Endothelial cell of umbilical vein (primary cell): Measurements from ENCODE around the gene CAMK2B. TPM values are rescaled to one million over a fixed set of nuclear protein-coding genes. Genes with fewer than 3 reads are reported as not detected.

Source experiments
- BruUV-seq: library from RNA; stranded (reverse); fragments of 400-500 nt; replicated peaks from 2 replicates; lab custom pipeline; 2021; lab: Mats Ljungman, UMichigan
- CTCF ChIA-PET: fragments of 300-600, 350-600 bp; sonication (Branson Sonifier 250); formaldehyde crosslinking; loops from one replicate; lab custom pipeline; 2021; ENCODE audit warnings: antibody characterized with exemption, inconsistent platforms; lab: Charles Lee
- POLR2A ChIA-PET: fragments of 300-600, 350-600 bp; sonication (Branson Sonifier 250); formaldehyde crosslinking; loops from one replicate; lab custom pipeline; 2021; ENCODE audit warnings: antibody characterized with exemption, inconsistent platforms; lab: Charles Lee
- DNase-seq: peaks from one replicate; pipeline ENCODE4 v3.0.0-alpha.2; 2011; ENCODE audit warnings: low read depth, low spot score
- FAIRE-seq: peaks from 2 replicates; lab custom pipeline; 2011; peaks lifted over from hg19 to GRCh38; lab: Jason Lieb, UNC
- H2AFZ ChIP-seq: 2 replicates; pipeline ENCODE4 v1.6.0; 2012; ENCODE audit warnings: low read depth, low read length, control low read depth, inconsistent platforms
- H3K27ac ChIP-seq: 2 replicates; pipeline ENCODE4 v1.5.1; 2011; ENCODE audit warnings: low read depth, mild to moderate bottlenecking, control low read depth, low read length, moderate library complexity; ENCODE audit not compliant: insufficient read depth
- H3K27me3 ChIP-seq, 2 experiments: 2 replicates each; pipeline versions ENCODE4 v1.6.0 to v1.6.1; 2011; ENCODE audit warnings: low read length in 2 of 2, mixed read lengths in 1 of 2; ENCODE audit not compliant: control insufficient read depth in 2 of 2, insufficient read depth in 2 of 2
- H3K36me3 ChIP-seq, 2 experiments: 2 replicates in 1 of 2; 3 replicates in 1 of 2; pipeline ENCODE4 v1.5.1; 2011; ENCODE audit warnings: low read length in 2 of 2, mild to moderate bottlenecking in 1 of 2, moderate library complexity in 1 of 2; ENCODE audit not compliant: control insufficient read depth in 2 of 2, insufficient read depth in 2 of 2; ENCODE audit errors: extremely low read depth in 1 of 2
- H3K4me1 ChIP-seq: 3 replicates; pipeline ENCODE4 v1.5.1; 2011; ENCODE audit warnings: mild to moderate bottlenecking, low read length; ENCODE audit not compliant: control insufficient read depth, insufficient read depth; ENCODE audit errors: extremely low read depth
- H3K4me2 ChIP-seq: 2 replicates; pipeline ENCODE4 v1.6.1; 2011; ENCODE audit warnings: low read length, control low read depth, mixed read lengths; ENCODE audit not compliant: insufficient read depth
- H3K4me3 ChIP-seq, 3 experiments: fragments of 200-600 bp in 1 of 3; sonication (generic), shearing (Covaris generic) in 1 of 3; replicated peaks in 1 of 3; 2 replicates each; pipeline ENCODE4 v1.5.1; 2011 to 2016; ENCODE audit warnings: control low read depth in 3 of 3, low read length in 3 of 3, mild to moderate bottlenecking in 2 of 3, inconsistent platforms in 1 of 3, low read depth in 1 of 3, moderate library complexity in 1 of 3; ENCODE audit not compliant: insufficient read depth in 1 of 3
- H3K79me2 ChIP-seq: 2 replicates; pipeline ENCODE4 v1.6.0; 2012; ENCODE audit warnings: low read length, inconsistent platforms; ENCODE audit not compliant: control insufficient read depth, insufficient read depth
- H3K9ac ChIP-seq: replicated peaks from 2 replicates; pipeline ENCODE3; 2011; ENCODE audit warnings: low read length, control low read depth; ENCODE audit not compliant: insufficient read depth; ENCODE audit errors: extremely low read depth
- H3K9me1 ChIP-seq: replicated peaks from 3 replicates; pipeline ENCODE4 v1.6.0; 2011; ENCODE audit warnings: mild to moderate bottlenecking, low read length; ENCODE audit not compliant: control insufficient read depth, insufficient read depth; ENCODE audit errors: extremely low read depth
- H3K9me3 ChIP-seq: replicated peaks from 2 replicates; pipeline ENCODE4 v1.5.1; 2012; ENCODE audit warnings: low read length, inconsistent platforms; ENCODE audit not compliant: control insufficient read depth, insufficient read depth
- H4K20me1 ChIP-seq: replicated peaks from 2 replicates; pipeline ENCODE3; 2011; ENCODE audit warnings: mild to moderate bottlenecking, low read length; ENCODE audit not compliant: control insufficient read depth, insufficient read depth; ENCODE audit errors: extremely low read depth
- CTCF ChIP-seq, 2 donors: IDR thresholded peaks; 1 replicate in 1 of 2; 2 replicates in 1 of 2; pipeline ENCODE4 v1.5.1; 2011; ENCODE audit warnings: low read length in 2 of 2, mild to moderate bottlenecking in 2 of 2, moderate library complexity in 2 of 2, control low read depth in 1 of 2, inconsistent platforms in 1 of 2, low read depth in 1 of 2; ENCODE audit not compliant: insufficient read depth in 1 of 2; ENCODE audit errors: extremely low read depth in 1 of 2
- EZH2 ChIP-seq: IDR thresholded peaks from 2 replicates; pipeline ENCODE4 v1.6.1; 2012; ENCODE audit warnings: borderline replicate concordance, low read depth, mild to moderate bottlenecking, moderate library complexity, low read length, inconsistent platforms; ENCODE audit not compliant: severe bottlenecking
- FOS ChIP-seq: IDR thresholded peaks from 2 replicates; pipeline ENCODE4 v1.6.1; 2011; ENCODE audit warnings: mild to moderate bottlenecking, low read length, moderate library complexity, borderline replicate concordance; ENCODE audit not compliant: insufficient read depth
- GATA2 ChIP-seq: IDR thresholded peaks from 2 replicates; pipeline ENCODE4 v1.7.0; 2011; ENCODE audit warnings: low read depth, mild to moderate bottlenecking, moderate library complexity, mixed read lengths, low read length; ENCODE audit not compliant: insufficient read length, insufficient read depth
- JUN ChIP-seq: IDR thresholded peaks from 2 replicates; pipeline ENCODE4 v1.6.1; 2011; ENCODE audit warnings: borderline replicate concordance, low read depth; ENCODE audit not compliant: insufficient read length, insufficient read depth
- MAX ChIP-seq: IDR thresholded peaks from 2 replicates; pipeline ENCODE4 v1.6.1; 2011; ENCODE audit not compliant: insufficient read depth, insufficient read length
- MYC ChIP-seq: IDR thresholded peaks from one replicate; pipeline ENCODE4 v1.6.1; 2011; ENCODE audit warnings: mild to moderate bottlenecking, low read depth, low read length
- POLR2A ChIP-seq: IDR thresholded peaks from 2 replicates; pipeline ENCODE4 v1.6.1; 2012; ENCODE audit warnings: low read depth, mild to moderate bottlenecking, control low read depth, low read length
- POLR2AphosphoS5 ChIP-seq: IDR thresholded peaks from 2 replicates; pipeline ENCODE4 v1.6.1; 2012; ENCODE audit warnings: low read depth, mild to moderate bottlenecking, control low read depth, low read length, moderate library complexity; ENCODE audit not compliant: insufficient read depth
- dilution Hi-C: fragments of 300-500 bp; cut with MboI; formaldehyde crosslinking; loops from one replicate; pipeline ENCODE4 v1.15.0; 2019; ENCODE audit warnings: low sequenced_read_pairs; ENCODE audit not compliant: extremely low pct_ligation_motif_present
- intact Hi-C: fragments of 100-400 bp; cut with micrococcal nuclease; formaldehyde crosslinking; loops from one replicate; pipeline ENCODE4 v1.10.0; 2022
- polyA plus RNA-seq, 4 experiments: library from polyadenylated mRNA; depleted of rRNA in 3 of 4; stranded (reverse) in 3 of 4; unstranded in 1 of 4; fragments of >200 nt; gene quantifications; 2 replicates each; pipeline versions ENCODE4 v1.2.1 to v1.2.3, GENCODE V29; 2011 to 2012; ENCODE audit warnings: missing spikeins in 1 of 4
- total RNA-seq: library from RNA; stranded (reverse); gene quantifications from 2 replicates; pipeline ENCODE4 v1.2.3, GENCODE V29; 2021

The CAMK2B gene
- total and polyA plus RNA-seq, 2 donors (not counting 3 experiments of a cell fraction or from before 2014, with no cell fraction given) = 0.57 to 1.6 TPM

- DNase-seq (no peak), FAIRE-seq (no peak)
- H3K9me1 ChIP-seq = no peaks in the 10 kb centered on the region
- H3K27me3 ChIP-seq = peaks cover 0 to 12% of the 10 kb centered on the region in 2 experiments
- BruUV-seq = no TSS peak
- H4K20me1 ChIP-seq = no peaks in the 10 kb centered on the region
- POLR2A ChIA-PET = interaction anchor here (0.6 kb wide), 1 partner anchor 359 kb away, joined by 9 read pairs; no protein-coding TSS in a partner anchor
- H3K4me3 ChIP-seq = no peak overlapping the region
- H3K79me2 ChIP-seq = no peaks in the 10 kb centered on the region
- TF ChIP-seq EZH2 = no peak
- no peaks in the 10 kb centered on the region for H3K36me3 ChIP-seq
- no peak overlapping the region for H3K27ac ChIP-seq
- H3K9ac ChIP-seq = no peak overlapping the region
- H2AFZ ChIP-seq = no peak overlapping the region
- CTCF ChIA-PET = interaction anchor here (0.7 to 1.4 kb wide), 5 partner anchors 10 to 27 kb away, joined by 3 to 4 read pairs (median 3); no protein-coding TSS in a partner anchor
- dilution Hi-C loops (no loop called here), intact Hi-C loops (no loop called here)
- H3K9me3 ChIP-seq = no peaks in the 10 kb centered on the region
- H3K4me1 ChIP-seq = no peaks in the 10 kb centered on the region
- H3K4me2 ChIP-seq = no peak overlapping the region
Observed at GRCh38 chr7:44268671-44269070, 56.7 kb downstream of the CAMK2B start.

- BruUV-seq = no TSS peak
- H3K9me3 ChIP-seq = no peaks in the 10 kb centered on the region
- no peaks in the 10 kb centered on the region for H3K36me3 ChIP-seq
- H3K9me1 ChIP-seq = no peaks in the 10 kb centered on the region
- FAIRE-seq (no peak), DNase-seq (no peak)
- H3K9ac ChIP-seq = no peak overlapping the region
- intact Hi-C loops = no loop called here
- ChIA-PET CTCF (interaction anchor here (1.0 to 1.4 kb wide), 3 partner anchors 10 to 26 kb away, joined by 3 to 4 read pairs (median 3); no protein-coding TSS in a partner anchor), POLR2A (interaction anchor here (0.6 kb wide), 1 partner anchor 358 kb away, joined by 9 read pairs; no protein-coding TSS in a partner anchor)
- no peaks in the 10 kb centered on the region for H4K20me1 ChIP-seq
- H3K27ac ChIP-seq = no peak overlapping the region
- no peak overlapping the region for H3K4me2 ChIP-seq
- dilution Hi-C loops = no loop called here
- H3K4me1 ChIP-seq = no peaks in the 10 kb centered on the region
- H3K4me3 ChIP-seq = no peak overlapping the region
- H3K79me2 ChIP-seq = no peaks in the 10 kb centered on the region
- TF ChIP-seq POLR2AphosphoS5 (no peak), MYC (no peak), JUN (no peak), EZH2 (no peak), CTCF (IDR thresholded peaks at IDR 0.05; ENCODE audit: extremely low read depth in 1 of 2, insufficient read depth in 1 of 2, low read depth in 1 of 2, low read length in 2 of 2) (no peak), FOS (no peak), MAX (no peak), GATA2 (no peak), POLR2A (no peak)
- H3K27me3 ChIP-seq = peaks cover 0 to 12% of the 10 kb centered on the region in 2 experiments
- H2AFZ ChIP-seq = no peak overlapping the region
Observed at GRCh38 chr7:44267719-44268421, 57.5 kb downstream of the CAMK2B start.
